DMS53 treated with DMSO at 0.1 percent for 48 hours (cell line): ENCODE data around the gene CTIF.

Source experiments
- DNase-seq: peaks from one replicate; lab custom pipeline; 2025; ENCODE audit not compliant: unreplicated experiment; lab: John Stamatoyannopoulos, UW

CTIF gene

DNA sequence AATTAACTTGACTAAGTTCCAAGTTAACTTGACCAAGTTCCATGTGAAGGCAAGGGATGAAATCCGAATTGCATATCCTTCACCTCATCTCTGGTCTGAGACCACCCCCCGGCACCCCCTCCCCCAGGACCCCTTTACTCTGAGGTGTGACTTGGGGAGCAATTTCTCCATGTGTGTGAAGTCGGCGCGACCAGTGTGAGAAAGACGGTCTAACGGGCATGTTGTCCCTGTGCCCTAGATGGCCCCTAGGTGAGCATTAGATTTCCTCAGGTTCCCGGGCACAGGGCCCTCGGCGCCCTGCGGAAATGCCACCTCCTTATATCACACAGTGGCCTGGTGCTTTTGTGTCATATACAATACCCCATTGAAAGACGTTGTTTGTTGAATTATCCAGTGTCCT is 137.1 kb downstream of the CTIF start:
- DNase-seq = no peak

- no peak for DNase-seq
Measured at GRCh38 chr18:48676346-48676745, 137.5 kb downstream of the CTIF start.

- DNase-seq = peak; percentile 36
Measured at GRCh38 chr18:48676756-48677368, 138.0 kb downstream of the CTIF start.

- DNase-seq = no peak
Measured at GRCh38 chr18:48678237-48679115, 139.6 kb downstream of the CTIF start.

GRCh38 chr18:48679236-48679635 is 140.4 kb downstream of the CTIF start:
- no peak for DNase-seq

GRCh38 chr18:48680339-48681250 is 141.8 kb downstream of the CTIF start:
- DNase-seq = no peak

DNA sequence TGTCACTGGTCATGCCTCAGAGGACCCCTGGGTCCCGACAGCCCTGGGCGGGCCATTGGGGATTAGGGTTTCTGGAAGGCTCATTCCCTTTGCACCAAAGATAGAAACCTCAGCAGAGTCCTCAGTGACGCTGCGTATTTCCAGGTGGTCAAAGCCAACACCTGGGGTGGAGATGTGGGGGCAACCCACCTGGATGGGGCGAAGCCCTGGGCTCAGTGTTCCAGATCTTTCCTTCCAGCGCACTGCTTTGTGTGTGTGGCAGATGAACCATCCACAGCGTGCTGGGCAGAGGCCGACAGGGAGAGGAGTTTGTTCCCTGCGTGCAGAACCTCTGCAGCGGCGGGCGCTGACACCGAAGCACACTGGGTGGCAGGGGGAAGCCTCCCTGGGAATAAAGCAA is 143.9 kb downstream of the CTIF start:
- no peak for DNase-seq

- no peak for DNase-seq
Measured at GRCh38 chr18:48683197-48683596, 144.4 kb downstream of the CTIF start.

GRCh38 chr18:48683661-48684060 is 144.8 kb downstream of the CTIF start:
- no peak for DNase-seq

GRCh38 chr18:48687346-48688042 is 148.7 kb downstream of the CTIF start:
- no peak for DNase-seq

DNA sequence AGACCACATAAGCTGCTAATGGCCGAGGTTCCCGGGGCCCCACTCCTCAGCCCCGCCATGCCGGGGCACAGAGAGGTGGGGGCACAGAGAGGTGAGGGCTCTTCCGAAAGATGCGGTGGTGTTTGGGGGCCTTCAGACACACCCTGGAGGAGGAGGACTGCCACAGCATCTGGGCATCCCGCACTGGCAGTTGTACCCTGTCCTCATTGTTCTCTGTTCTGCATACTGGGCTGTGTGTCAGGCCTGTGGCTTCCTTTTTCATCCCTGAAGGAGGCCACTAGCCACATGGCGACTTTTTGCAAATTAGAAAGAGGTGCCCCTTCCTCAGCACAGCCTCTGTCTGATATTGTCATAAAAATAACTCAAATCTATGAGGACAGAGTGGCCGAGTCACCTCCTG is 150.1 kb downstream of the CTIF start:
- no peak for DNase-seq

DNA sequence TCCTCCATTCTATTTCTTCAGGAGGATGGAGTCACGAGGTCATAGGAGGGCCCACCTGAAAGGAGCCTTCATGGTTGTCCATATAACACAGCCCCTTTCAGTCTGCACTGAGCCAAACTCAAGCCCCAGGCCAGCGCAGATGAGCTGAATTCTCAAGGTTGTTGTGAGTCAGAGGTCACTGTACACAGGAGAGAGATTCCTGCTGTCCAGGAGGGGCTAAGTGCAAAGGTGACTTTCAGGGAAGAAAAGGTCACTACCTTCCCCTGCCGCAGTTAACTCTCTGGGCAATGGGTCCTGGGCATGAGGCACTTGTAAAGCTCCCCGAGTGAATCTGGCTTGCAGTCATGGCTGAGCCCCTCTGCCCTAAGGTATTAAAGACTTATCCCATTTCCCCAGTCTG is 150.7 kb downstream of the CTIF start:
- no peak for DNase-seq

DNA sequence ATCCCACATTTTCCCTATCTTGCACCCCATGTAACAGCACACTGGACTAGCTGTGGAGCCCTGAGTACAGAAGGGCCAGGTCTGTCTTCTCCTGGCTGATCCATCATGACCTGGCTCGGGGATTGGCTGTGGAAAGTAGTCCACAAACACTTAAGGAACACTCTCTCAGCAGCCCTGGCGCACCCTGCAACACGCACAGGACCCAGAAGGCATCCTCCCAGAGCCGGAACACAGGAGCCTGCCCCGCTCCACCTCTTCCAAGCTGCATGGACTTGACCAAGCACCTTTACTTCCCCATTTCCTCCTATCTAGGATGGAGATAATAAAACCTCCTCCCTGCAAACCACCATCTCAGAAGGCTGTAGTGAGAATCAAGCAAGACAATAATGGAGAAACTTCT is 151.7 kb downstream of the CTIF start:
- DNase-seq = no peak

- DNase-seq = no peak
Measured at GRCh38 chr18:48693006-48693405, 154.2 kb downstream of the CTIF start.

DNA sequence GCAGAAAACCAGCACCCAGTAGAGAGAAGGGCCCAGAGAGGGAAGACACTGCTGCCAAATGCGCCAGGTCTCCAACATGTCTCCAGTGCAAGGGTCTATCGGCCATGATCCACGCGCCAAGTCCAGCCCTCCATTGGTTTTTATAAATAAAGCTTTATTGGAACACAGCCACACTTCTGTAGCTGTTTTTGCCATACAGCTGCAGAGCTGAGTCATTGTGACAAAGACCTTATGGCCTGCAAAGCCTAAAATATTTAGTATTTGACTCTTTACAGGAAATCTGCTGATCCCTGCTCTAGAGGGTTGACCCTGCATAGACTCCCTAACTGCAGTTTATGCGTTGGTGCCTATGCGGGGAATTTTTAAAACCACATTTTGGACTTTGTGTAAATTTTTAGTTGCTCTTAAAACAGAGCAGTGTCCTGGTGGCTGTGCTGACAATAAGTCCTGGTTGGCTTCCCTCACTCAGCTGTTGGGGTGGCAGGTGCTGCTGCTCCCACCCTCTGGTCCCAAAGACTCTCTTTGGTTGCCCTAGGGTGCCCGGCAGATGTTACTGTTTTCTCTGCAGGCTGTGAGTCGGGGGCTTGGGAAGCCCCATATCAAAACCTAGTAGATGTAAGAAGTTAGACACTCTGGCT is 154.9 kb downstream of the CTIF start:
- DNase-seq = no peak

DNA sequence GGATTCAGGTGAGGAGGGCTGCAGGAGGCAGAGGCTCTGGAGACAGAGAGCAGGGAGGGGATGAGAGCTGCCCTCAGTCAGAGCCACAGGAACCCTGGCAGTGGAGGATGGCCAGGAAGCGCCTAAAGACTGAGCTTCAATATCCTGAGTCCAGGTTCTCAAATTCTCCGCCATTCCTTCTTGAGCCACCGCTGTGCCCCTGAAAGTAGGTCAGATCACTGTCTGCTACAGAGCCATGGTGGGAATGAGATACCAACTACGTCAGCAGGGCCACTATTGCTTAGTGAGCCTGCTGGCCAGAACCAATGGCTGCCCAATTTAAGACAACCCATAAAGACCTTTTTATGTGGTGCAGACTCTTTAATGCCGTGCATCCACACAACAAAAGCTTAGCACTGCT is 155.5 kb downstream of the CTIF start:
- no peak for DNase-seq

DNA sequence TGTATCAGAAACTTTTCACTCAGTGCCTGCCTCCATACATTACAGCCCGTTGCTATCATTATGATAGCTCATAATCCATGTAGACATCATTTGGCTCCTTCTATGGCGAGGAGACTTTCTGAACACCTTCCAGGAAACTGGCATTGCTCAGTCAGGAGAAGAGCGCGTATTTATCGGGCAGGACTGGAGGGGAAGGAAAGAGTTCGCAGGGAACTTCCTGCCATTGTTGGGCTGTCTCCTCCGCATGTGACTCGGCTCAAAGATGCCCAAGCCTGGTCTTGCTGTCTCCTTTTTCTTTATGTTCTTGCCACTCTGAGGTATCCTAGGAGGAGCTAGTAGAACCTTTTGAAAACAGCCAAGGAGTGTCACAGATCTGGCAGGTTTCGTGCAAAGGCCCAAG is 156.8 kb downstream of the CTIF start:
- DNase-seq = no peak

- no peak for DNase-seq
Measured at GRCh38 chr18:48696218-48696617, 157.4 kb downstream of the CTIF start.

DNA sequence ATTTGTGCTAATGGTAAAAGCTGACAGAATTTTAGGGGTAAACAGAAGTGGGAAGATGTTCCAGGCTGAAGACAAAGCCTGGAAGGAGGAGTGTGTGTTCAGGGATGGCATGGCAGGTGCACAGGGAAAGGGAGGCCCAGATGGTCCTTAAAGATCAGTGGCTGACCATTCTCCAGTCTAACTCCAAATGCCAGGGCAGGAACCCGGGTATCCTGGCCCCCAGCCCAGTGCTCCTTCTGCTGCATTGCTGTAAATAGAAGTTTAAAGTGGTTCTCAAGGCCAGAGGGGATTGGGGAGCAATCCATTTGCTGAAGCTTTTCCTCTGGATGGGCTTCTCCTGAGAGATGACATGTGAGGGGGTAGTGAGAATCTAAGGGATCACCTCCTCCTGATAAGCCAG is 158.6 kb downstream of the CTIF start:
- no peak for DNase-seq

DNA sequence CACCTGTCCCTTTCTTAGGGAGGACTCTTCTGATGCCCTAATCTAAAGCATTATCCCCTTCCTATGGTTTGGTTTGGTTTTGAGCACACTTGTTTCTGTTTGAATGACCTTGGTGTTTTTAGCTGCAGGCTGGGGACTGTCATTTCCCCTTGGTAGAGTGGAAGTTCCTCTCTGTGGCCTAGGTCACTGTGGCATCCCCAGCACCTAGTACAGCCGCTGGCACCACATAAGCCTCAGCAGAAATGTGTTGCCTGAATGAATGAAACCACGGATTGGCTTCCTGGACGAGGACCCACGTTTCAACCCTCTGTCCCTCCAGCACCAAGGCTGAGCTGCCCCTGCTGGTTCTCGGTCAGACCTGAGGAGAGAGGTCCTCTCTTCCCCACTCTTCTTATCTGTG is 159.9 kb downstream of the CTIF start:
- no peak for DNase-seq

- no peak for DNase-seq
Measured at GRCh38 chr18:48699761-48700160, 160.9 kb downstream of the CTIF start.
